Stimulated activated CD8-positive, alpha-beta memory T cell treated with anti-CD3 and anti-CD28 coated beads, Interleukin-12 subunit alpha, Interleukin-12 subunit beta, amount 100 ng/mL, for 1 hour (primary cell): ENCODE data around the gene SLC22A23.
"Not testable (repeated sequence)": the region's sequence is repeated elsewhere in the genome, so short reads cannot be mapped to it uniquely, and the experiment has no call there.

Experiments
- DNase-seq: peaks from one replicate; pipeline ENCODE4 v3.0.0-alpha.2; 2020; ENCODE audit warnings: low read depth

SLC22A23 gene

GRCh38 chr6:3384241-3385143 lies 72.4 kb downstream of the SLC22A23 start:
- no peak for DNase-seq

GRCh38 chr6:3383525-3383924 lies 73.3 kb downstream of the SLC22A23 start:
- DNase-seq: no peak

GRCh38 chr6:3382326-3383279 lies 74.2 kb downstream of the SLC22A23 start:
- no peak for DNase-seq

GRCh38 chr6:3381233-3381921 lies 75.5 kb downstream of the SLC22A23 start:
- no peak for DNase-seq

GRCh38 chr6:3380344-3381232 lies 76.3 kb downstream of the SLC22A23 start:
- no peak for DNase-seq

- no peak for DNase-seq
Observed at GRCh38 chr6:3379482-3380060, 77.3 kb downstream of the SLC22A23 start.

- DNase-seq: not testable (repeated sequence)
Observed at GRCh38 chr6:3378808-3379207, 78.0 kb downstream of the SLC22A23 start.

GRCh38 chr6:3378398-3378782 lies 78.5 kb downstream of the SLC22A23 start:
- not testable (repeated sequence) for DNase-seq

GRCh38 chr6:3377536-3378397 lies 79.1 kb downstream of the SLC22A23 start:
- DNase-seq: no peak

- DNase-seq: no peak
Observed at GRCh38 chr6:3376893-3377535, 79.8 kb downstream of the SLC22A23 start.

GRCh38 chr6:3376064-3376463 lies 80.8 kb downstream of the SLC22A23 start:
- no peak for DNase-seq

- no peak for DNase-seq
Observed at GRCh38 chr6:3373597-3374203, 83.2 kb downstream of the SLC22A23 start.

- DNase-seq: no peak
Observed at GRCh38 chr6:3372912-3373554, 83.8 kb downstream of the SLC22A23 start.

GRCh38 chr6:3372184-3372846 lies 84.5 kb downstream of the SLC22A23 start:
- no peak for DNase-seq

GRCh38 chr6:3371222-3371949 lies 85.5 kb downstream of the SLC22A23 start:
- no peak for DNase-seq

GRCh38 chr6:3370361-3371221 lies 86.3 kb downstream of the SLC22A23 start:
- no peak for DNase-seq
